MG63 (cell line): ENCODE measurements around the gene FYCO1. TPM values are rescaled to one million over a fixed set of nuclear protein-coding genes. Genes with fewer than 3 reads are reported as not detected.

ENCODE experiments used
- DNase-seq: peaks from one replicate; pipeline ENCODE4 v3.0.0-alpha.2; 2020
- H3K27me3 ChIP-seq: fragments of 250-450 bp; sonication (Bioruptor Pico); 2 replicates; pipeline ENCODE4 v1.5.1; 2020; ENCODE audit warnings: mild to moderate bottlenecking, moderate library complexity
- H3K36me3 ChIP-seq: fragments of 250-450 bp; sonication (Bioruptor Pico); 2 replicates; pipeline ENCODE4 v1.5.1; 2020; ENCODE audit warnings: mild to moderate bottlenecking, moderate library complexity
- H3K4me3 ChIP-seq: fragments of 250-450 bp; sonication (Bioruptor Pico); 2 replicates; pipeline ENCODE4 v1.5.1; 2020; ENCODE audit warnings: mild to moderate bottlenecking, moderate library complexity
- H3K9me3 ChIP-seq: fragments of 250-450 bp; sonication (Bioruptor Pico); 2 replicates; pipeline ENCODE4 v1.5.1; 2020; ENCODE audit warnings: mild to moderate bottlenecking, moderate library complexity
- total RNA-seq: library from RNA; depleted of rRNA; stranded (reverse); fragments of >200 nt; shearing (Covaris generic); gene quantifications from 2 replicates; pipeline ENCODE4 v1.2.3, GENCODE V29; 2014; ENCODE audit warnings: low replicate concordance

Gene FYCO1
- total RNA-seq, 1 experiment from 2014 or later = 10.5 TPM

DNA sequence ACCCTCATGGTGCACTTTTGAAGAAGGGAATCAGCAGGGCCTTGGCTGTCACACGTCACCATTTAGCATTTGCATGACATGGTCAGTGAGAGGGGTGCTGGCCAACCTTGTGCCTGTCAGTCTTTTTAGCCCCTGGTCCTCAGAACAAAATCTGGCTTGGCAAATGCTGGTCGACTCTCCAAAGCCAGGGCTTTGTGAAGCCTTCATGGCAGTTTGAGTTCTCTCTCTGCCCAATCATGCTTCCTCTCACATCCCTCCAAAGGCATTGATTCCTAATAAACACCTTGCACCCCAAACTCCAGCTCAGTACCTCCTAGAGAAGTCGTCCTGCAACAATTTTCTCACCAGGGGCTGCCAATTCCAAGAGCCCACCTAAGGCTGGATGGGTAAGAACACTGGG is 89.9 kb downstream of the FYCO1 start:
- H3K9me3 ChIP-seq = no peaks in the 10 kb centered on the region

DNA sequence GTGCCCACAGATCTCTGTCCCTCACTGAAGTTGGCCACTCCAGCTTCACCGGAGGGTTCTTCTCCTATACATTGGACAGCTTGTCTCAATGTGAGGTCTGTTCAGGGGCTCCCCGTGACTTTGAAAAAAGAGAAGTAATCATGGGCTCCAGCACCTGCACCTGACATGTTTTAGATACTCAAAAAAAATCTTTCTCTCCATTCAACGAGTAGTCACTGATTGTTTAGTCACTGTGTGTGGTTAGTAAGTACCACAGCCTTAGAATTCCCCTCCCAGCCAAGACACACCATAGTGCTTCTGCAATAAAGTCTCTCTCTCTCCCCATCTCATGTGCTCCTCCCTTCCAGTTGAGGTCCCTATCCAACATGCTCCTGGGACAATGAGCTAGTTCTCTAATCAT is 90.7 kb downstream of the FYCO1 start:
- H3K4me3 ChIP-seq = no peak overlapping the region
- H3K9me3 ChIP-seq = no peaks in the 10 kb centered on the region
- H3K27me3 ChIP-seq = no peaks in the 10 kb centered on the region
- DNase-seq = no peak
- H3K36me3 ChIP-seq = no peaks in the 10 kb centered on the region

More for the DNA sequence above, 89.9 kb downstream of the FYCO1 start:
- Histone ChIP-seq H3K27me3 (no peaks in the 10 kb centered on the region), H3K36me3 (no peaks in the 10 kb centered on the region), H3K4me3 (no peak overlapping the region)
- no peak for DNase-seq

DNA sequence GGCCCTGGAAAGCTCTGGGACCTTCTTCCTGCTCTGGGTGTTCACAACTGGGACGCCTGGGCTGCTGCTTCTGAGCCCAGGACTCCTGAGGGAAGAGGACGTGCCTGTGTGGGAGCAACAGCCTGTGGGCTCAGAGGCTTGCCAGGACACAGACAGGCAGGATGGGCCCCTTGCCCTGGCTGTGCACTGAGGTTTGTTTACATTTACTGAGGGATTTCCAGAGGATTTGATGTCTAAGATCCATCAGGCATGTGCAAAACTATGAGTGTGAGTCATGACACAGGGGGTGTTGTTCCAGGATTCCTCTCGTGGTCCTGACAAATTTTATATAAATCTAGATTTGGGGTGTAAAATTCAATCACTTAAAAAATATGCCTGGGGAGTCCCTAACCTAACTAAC is 98.7 kb downstream of the FYCO1 start:
- no peaks in the 10 kb centered on the region for H3K9me3 ChIP-seq
- H3K27me3 ChIP-seq = no peaks in the 10 kb centered on the region
- no peaks in the 10 kb centered on the region for H3K36me3 ChIP-seq
- DNase-seq = peak; percentile 86
- no peak overlapping the region for H3K4me3 ChIP-seq

DNA sequence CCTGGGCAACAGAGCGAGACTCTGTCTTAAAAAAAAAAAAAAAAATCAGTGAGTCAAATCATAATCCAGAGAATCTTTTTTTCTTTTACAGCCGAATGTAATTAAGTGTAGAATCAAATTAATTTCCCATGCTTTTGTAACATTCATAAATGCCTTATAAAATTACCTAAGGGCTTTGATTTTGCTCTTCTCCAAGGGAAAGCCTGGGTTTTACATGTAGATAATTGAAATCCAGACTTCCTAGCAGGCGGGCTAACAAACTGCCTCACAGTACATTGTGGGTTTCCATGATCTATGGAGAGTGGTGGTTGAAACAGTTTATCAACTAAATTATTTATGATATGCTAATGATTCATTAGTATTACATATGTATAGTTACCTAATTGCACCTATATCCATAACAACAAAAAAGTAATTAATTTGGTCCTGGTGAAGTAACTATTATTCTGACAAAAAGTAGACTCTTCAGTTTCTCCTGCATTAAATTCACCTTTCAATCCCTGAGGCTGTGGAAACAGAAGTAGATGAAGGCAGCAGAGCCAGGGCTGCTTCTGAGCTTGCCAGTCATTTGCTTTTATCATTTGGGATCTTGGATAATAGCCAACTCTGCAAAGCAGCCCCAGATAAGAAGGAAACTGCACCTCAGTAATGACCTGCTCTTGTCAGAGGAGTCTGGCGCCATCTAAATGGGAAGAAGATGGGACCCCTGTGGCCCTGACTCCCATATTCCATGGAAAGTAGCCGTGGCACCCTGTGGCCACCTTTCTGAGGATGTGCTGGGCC is 99.7 kb downstream of the FYCO1 start:
- DNase-seq = no peak
- Histone ChIP-seq H3K27me3 (no peaks in the 10 kb centered on the region), H3K36me3 (no peaks in the 10 kb centered on the region), H3K4me3 (no peak overlapping the region), H3K9me3 (no peaks in the 10 kb centered on the region)

DNA sequence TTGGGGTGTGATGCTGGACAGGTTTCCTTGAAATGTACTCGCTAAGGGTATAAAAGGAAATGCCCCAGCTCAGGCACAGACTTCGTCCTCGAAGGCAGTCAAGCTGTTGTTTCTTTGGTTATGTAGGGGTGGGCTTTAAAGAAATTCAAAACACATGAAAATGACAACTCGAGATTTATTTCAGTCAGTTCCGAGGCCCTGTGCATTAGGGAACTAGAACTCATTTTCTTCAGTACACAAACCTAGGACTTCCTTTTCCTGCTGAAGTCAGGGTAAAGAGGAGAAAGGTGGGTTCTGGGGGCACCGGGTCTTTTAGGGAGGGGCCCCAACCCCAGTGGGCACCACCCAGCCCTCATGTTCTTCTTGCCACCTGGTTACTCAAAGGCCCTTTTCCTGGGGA is 101.6 kb downstream of the FYCO1 start:
- H3K9me3 ChIP-seq = no peaks in the 10 kb centered on the region
- H3K36me3 ChIP-seq = no peaks in the 10 kb centered on the region
- H3K27me3 ChIP-seq = no peaks in the 10 kb centered on the region
- DNase-seq = no peak
- no peak overlapping the region for H3K4me3 ChIP-seq

DNA sequence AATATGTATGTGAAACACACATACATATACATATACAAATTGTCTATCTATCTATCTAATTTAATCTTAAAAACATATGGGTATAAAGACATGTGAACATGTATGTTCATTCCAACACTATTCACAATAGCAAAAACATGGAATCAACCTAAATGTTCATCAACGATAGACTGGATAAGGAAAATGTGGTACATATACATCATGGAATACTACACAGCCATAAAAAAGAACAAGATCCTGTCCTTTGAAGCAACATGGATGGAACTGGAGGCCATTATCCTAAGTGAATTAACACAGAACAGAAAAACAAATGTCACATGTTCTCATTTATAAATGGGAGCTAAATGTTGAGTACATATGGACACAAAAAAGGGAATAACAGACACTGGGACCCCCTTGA is 103.5 kb downstream of the FYCO1 start:
- Histone ChIP-seq H3K27me3 (no peaks in the 10 kb centered on the region), H3K36me3 (no peaks in the 10 kb centered on the region), H3K4me3 (no peak overlapping the region), H3K9me3 (no peaks in the 10 kb centered on the region)
- DNase-seq = no peak

DNA sequence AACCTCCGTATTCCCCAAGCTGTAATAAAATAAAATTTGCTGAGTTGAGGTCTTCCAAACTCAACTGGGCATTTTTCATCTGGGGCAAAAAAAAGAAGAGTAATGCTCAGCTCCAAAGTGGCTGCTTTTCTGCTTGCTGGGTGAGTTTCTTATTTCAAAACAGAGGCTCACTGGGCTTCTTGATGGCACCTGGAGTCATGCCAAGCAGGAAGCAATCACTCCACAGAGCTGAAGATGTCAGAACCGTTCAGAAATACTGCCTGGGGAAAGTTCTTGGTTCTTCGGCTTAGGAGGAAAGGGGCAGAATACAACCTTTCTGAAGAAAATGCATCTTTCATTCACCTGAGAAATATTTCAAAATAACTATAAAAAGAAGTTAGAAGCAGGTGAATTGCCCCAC is 105.2 kb downstream of the FYCO1 start:
- DNase-seq = no peak
- no peak overlapping the region for H3K4me3 ChIP-seq
- no peaks in the 10 kb centered on the region for H3K27me3 ChIP-seq
- no peaks in the 10 kb centered on the region for H3K36me3 ChIP-seq
- H3K9me3 ChIP-seq = no peaks in the 10 kb centered on the region

DNA sequence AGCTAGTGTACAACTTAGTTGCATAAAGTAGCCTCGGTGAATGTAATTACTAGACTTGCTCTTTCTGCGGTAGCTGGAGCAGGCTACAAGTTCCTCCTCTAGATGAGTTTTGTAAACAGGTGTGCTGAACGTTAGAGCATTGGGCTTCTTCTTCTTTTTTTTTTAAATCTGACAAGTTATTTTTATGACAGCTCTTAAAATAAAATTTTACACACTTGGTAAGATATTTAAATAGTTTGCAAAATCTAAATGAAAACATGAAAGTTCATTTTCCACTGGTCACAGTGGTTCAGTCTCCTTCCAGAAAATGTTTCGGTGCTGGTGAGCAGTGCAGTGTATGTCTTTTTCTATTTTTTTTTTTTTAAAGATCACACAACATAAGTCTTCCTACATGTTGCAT is 106.3 kb downstream of the FYCO1 start:
- Histone ChIP-seq H3K4me3 (no peak overlapping the region), H3K9me3 (no peaks in the 10 kb centered on the region), H3K36me3 (no peaks in the 10 kb centered on the region), H3K27me3 (no peaks in the 10 kb centered on the region)
- DNase-seq = no peak

DNA sequence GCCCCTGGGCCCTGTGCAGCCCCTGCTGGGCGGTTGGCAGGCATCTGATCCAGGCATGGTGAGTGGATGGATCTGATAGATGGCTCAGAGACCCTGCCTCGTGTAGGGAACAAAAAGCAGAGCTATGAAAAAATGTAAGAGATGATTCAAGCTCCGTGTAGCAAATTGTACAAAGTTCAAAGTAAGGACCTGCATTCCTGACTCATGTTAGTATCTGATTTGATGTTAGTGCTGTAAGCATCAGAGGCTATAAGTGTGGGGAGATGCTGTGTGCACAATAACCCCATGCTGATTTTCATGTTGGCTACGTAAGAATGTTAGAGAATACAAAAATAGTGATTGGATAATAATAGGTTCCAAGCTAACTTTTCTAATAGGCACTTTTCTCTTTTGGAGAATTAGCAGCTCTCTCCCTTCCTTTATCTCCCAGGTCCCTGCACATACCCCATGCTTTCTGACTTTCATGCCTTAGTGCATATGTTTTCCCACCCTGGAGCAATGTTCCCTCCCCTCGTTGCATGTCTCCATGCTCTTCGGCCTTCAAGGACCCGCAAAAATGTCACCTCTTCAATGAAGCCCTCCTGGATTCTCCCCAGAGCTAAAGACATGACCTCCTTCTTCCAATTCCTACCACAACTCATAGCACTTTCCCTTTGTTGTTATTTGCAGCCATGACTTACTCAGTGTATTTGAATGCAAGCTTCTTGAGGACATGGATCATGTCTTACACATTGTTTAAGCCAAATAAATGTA is 107.7 kb downstream of the FYCO1 start:
- H3K36me3 ChIP-seq = no peaks in the 10 kb centered on the region
- no peak for DNase-seq
- no peaks in the 10 kb centered on the region for H3K27me3 ChIP-seq
- H3K9me3 ChIP-seq = no peaks in the 10 kb centered on the region
- no peak overlapping the region for H3K4me3 ChIP-seq

DNA sequence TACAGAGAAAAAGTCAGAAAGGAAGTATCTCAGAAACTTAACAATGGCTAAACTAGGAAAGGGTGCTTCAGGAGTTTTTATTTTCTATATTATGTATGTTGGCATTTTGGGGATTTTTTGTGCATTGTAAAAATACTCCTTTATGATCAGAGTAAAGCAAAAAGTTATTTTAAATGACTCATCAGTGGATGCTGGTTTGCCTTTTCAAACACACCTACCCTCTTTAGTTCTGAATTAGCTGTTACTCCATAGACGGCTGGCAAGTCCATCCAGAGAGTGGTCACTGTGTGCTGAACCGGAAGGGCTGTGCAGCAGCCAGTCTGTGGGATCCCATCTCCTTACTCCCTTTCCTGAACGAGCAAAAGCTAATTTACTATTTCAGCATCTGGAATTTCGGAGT is 108.3 kb downstream of the FYCO1 start:
- Histone ChIP-seq H3K27me3 (no peaks in the 10 kb centered on the region), H3K36me3 (no peaks in the 10 kb centered on the region), H3K9me3 (no peaks in the 10 kb centered on the region), H3K4me3 (no peak overlapping the region)
- no peak for DNase-seq

DNA sequence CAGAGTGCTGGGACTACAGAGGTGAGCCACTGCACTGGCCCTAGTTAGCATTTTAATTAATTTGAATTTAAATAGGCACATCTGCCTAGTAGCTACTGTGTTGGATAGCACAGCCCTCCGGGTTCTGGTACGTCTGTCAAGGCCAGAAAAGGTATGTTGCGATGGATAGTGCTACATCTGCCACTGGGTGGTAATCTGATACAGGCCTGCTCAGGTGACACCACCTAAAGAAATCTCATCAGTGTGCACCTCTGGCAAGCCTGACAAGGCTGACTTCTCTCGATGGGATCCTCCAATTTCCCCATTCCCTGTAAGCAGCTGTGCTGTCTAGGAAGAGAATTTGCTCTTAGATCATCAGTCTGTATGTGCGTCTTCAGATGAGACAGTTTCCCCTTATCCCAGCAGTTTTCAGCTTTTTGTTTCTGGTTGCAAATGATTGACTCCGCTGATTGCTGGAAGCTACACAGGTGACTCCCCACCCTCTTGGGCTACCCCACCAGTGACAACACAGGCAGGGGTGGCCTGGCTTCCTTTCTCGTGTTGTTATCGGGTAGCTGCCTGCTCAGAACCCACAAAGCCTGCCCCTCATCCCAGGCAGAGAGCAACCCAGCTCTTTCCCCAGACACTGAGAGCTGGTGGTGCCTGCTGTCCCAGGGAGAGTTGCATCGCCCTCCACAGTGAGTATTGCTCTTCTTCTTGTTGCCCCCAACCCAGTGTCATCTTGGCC is 109.5 kb downstream of the FYCO1 start, which contains the start of gene CCR9:
Gene CCR9, plus strand, starts transcription at position 565 of the 727 bp plus-strand sequence. CDS start 8,391 bp downstream, outside the sequence.
- no peak for DNase-seq
- Histone ChIP-seq H3K27me3 (no peaks in the 10 kb centered on the region), H3K36me3 (no peaks in the 10 kb centered on the region), H3K4me3 (no peak within 1 kb of the TSS), H3K9me3 (no peaks in the 10 kb centered on the region)

DNA sequence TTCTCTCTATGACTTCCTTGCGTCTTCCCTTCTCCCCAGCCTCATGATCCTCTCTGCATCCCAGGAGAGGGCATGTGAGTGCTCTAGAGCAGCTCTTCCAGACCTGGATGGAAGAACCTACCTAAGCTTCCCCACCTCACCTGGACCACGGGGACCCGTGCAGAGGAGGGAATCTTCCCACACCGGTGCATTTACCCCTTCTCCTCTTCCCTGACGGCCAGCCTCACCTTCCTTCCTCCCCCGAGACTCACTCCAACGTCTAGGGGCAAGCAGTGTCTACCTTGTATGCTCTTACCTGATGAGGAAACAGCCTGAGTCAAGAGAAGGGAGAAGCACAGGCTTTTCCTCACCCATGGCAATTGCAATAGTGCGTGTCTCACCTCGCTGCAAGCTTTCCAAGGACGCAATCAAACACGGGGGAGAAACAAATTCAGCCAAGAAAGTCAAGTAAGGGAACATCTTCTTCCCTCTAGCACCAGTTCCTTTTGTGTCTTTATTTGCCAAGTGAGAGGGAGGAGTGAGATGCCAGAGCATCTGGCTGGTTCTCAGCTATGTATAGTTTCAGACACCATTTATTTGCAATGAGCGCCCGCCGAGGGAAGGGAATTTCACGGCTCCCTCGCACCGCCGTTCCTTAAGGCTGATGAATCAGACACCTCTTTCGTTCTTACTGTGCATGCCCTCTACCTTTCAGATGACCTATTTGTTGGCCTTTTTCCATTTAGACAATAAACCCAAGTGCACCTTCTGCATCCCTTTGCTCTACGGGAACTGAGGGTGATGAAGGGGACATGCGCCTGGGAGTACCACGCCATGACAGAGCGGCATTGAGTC is 111.0 kb downstream of the FYCO1 start:
- no peaks in the 10 kb centered on the region for H3K36me3 ChIP-seq
- no peaks in the 10 kb centered on the region for H3K27me3 ChIP-seq
- no peak overlapping the region for H3K4me3 ChIP-seq
- no peak for DNase-seq
- H3K9me3 ChIP-seq = no peaks in the 10 kb centered on the region

DNA sequence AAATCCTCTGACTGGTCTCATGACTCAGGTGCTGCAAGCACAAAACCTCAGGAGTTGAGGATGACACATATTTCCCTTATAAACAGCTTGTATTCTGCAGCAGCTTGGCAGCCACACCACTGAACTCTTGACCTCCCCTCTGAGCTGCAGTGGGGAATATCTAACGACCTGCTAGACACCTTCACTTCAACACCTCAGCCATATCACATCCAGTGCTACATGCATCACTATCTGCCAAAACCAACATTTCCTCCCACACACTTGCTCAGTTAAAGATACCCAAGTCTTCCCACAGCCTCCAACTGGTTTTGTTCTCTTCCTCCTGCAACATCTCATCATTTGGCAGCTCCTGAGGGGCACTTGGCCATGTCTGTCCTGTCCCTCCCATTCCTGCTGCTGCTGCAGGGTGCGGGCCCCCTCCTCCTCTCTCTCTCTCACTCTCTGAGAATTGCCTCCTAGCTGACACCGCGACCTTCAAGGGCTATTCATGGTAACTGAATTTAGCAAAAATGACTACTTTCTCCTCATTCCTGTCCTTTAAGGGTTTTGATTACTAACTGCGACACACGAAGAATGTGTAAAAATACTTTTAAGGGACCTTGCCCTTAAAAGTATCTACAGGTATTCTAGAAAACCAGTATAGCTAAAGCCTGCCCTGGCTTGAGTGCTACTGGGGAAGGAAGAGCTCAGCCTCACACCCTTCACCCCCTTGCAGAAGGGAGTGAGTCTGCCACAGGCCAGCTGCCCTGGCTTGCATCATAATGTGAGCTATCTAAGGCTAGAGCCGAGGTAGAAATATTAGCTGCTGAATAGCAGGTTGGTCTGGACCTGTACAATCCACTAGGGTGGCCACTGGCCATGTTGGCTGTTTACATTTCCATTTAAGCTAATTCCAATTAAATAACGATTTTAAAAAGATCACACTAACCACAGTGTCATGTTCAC is 114.3 kb downstream of the FYCO1 start:
- DNase-seq = peak; percentile 52
- Histone ChIP-seq H3K4me3 (no peak overlapping the region), H3K36me3 (no peaks in the 10 kb centered on the region), H3K27me3 (no peaks in the 10 kb centered on the region), H3K9me3 (no peaks in the 10 kb centered on the region)

DNA sequence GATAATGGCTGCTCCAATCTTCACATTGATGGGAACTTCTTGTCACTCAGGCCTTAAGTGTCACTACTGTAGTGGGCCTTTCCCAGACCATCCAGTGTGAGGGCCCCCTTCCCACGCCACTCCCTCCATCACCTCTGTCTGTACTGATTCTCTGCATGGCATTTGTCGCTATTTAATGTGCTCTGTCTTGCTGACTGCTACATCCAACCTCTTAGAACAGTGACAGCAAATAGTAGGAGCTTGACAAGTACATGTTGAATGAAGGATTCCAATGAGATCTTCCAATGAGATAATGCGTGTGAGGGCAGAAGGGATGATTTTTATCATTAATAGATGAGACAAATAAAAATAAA is 114.9 kb downstream of the FYCO1 start:
- Histone ChIP-seq H3K36me3 (no peaks in the 10 kb centered on the region), H3K27me3 (no peaks in the 10 kb centered on the region), H3K9me3 (no peaks in the 10 kb centered on the region), H3K4me3 (no peak overlapping the region)
- no peak for DNase-seq

DNA sequence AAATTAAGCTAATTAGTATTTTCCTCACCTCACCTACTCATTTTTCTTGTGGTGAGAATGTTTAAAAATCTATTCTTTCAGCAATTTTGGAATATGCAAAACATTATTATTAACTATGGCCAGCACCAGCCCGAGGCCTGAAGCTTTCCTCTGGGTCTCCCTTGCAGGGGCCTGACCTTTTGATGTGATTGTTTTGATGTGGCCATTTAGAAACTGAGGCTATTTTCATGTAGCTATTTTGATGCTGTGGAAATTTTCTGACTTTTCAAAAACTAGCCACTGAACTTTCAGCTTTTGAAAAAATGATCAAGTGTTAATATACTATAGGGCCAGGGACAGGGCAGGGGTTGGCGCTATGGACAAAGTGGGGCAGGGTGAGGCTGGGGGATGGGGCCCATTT is 117.5 kb downstream of the FYCO1 start:
- H3K4me3 ChIP-seq = no peak overlapping the region
- H3K9me3 ChIP-seq = no peaks in the 10 kb centered on the region
- DNase-seq = no peak
- H3K36me3 ChIP-seq = no peaks in the 10 kb centered on the region
- no peaks in the 10 kb centered on the region for H3K27me3 ChIP-seq
